ENCODE data around the gene DNAJB8. TPM values are rescaled to one million over a fixed set of nuclear protein-coding genes. Genes with fewer than 3 reads are reported as not detected.

DNAJB8 gene
- total and polyA plus RNA-seq, 2 experiments from 2014 or later: not detected

- H3K4me3 ChIP-seq: no peak overlapping the region
- H3K4me2 ChIP-seq: no peak overlapping the region
- no peaks in the 10 kb centered on the region for H4K20me1 ChIP-seq (ENCODE audit: insufficient read depth, poor library complexity, severe bottlenecking)
- no peaks in the 10 kb centered on the region for H3K79me2 ChIP-seq
- H3K27ac ChIP-seq: no peak overlapping the region
- TF ChIP-seq EZH2 (IDR thresholded peaks at IDR 0.05; ENCODE audit: borderline replicate concordance): no peak
- TF ChIP-seq EZH2phosphoT487 (IDR thresholded peaks at IDR 0.05; ENCODE audit: low read depth, severe bottlenecking, unreplicated experiment): no peak
- no peak for TF ChIP-seq CTCF (IDR thresholded peaks at IDR 0.05; ENCODE audit: poor library complexity)
- H3K27me3 ChIP-seq: peaks cover 24% of the 10 kb centered on the region
- H3K4me1 ChIP-seq (ENCODE audit: insufficient read depth): no peaks in the 10 kb centered on the region
- H3K9me3 ChIP-seq (ENCODE audit: low read depth): no peaks in the 10 kb centered on the region
- H2AFZ ChIP-seq: no peak overlapping the region
- 79% methylated on average over 6 of the region's 11 CpGs for WGBS (ENCODE audit: low lambda C conversion rate, missing lambda C conversion rate)
- no peaks in the 10 kb centered on the region for H3K36me3 ChIP-seq (replicated peaks; ENCODE audit: insufficient read depth, low read depth)
- H3K9me2 ChIP-seq (replicated peaks; ENCODE audit: insufficient read depth): no peaks in the 10 kb centered on the region
- no peak for DNase-seq (ENCODE audit: low spot score)
Measured at GRCh38 chr3:128463354-128463753, 3.3 kb downstream of the DNAJB8 start.

- TF ChIP-seq EZH2phosphoT487 (IDR thresholded peaks at IDR 0.05; ENCODE audit: low read depth, severe bottlenecking, unreplicated experiment): no peak
- TF ChIP-seq CTCF (IDR thresholded peaks at IDR 0.05; ENCODE audit: poor library complexity): no peak
- TF ChIP-seq EZH2 (IDR thresholded peaks at IDR 0.05; ENCODE audit: borderline replicate concordance): no peak
- H3K4me1 ChIP-seq (ENCODE audit: insufficient read depth): no peaks in the 10 kb centered on the region
- H4K20me1 ChIP-seq (ENCODE audit: insufficient read depth, poor library complexity, severe bottlenecking): no peaks in the 10 kb centered on the region
- H3K79me2 ChIP-seq: no peaks in the 10 kb centered on the region
- no peak overlapping the region for H2AFZ ChIP-seq
- 96% methylated on average over 19 of the region's 20 CpGs for WGBS (ENCODE audit: low lambda C conversion rate, missing lambda C conversion rate)
- no peak overlapping the region for H3K4me3 ChIP-seq
- H3K9me2 ChIP-seq (replicated peaks; ENCODE audit: insufficient read depth): no peaks in the 10 kb centered on the region
- H3K27me3 ChIP-seq: peaks cover 24% of the 10 kb centered on the region
- DNase-seq (ENCODE audit: low spot score): no peak
- H3K4me2 ChIP-seq: no peak overlapping the region
- H3K27ac ChIP-seq: no peak overlapping the region
- no peaks in the 10 kb centered on the region for H3K36me3 ChIP-seq (replicated peaks; ENCODE audit: insufficient read depth, low read depth)
- H3K9me3 ChIP-seq (ENCODE audit: low read depth): no peaks in the 10 kb centered on the region
Measured at GRCh38 chr3:128462931-128463330, 3.8 kb downstream of the DNAJB8 start.

GRCh38 chr3:128462341-128462910 is 4.3 kb downstream of the DNAJB8 start:
- Histone ChIP-seq H3K4me2 (no peak overlapping the region), H3K27me3 (peaks cover 24% of the 10 kb centered on the region), H3K4me3 (no peak overlapping the region), H3K4me1 (ENCODE audit: insufficient read depth) (no peaks in the 10 kb centered on the region), H3K79me2 (no peaks in the 10 kb centered on the region), H3K9me2 (replicated peaks; ENCODE audit: insufficient read depth) (no peaks in the 10 kb centered on the region), H3K36me3 (replicated peaks; ENCODE audit: insufficient read depth, low read depth) (no peaks in the 10 kb centered on the region), H4K20me1 (ENCODE audit: insufficient read depth, poor library complexity, severe bottlenecking) (no peaks in the 10 kb centered on the region), H3K27ac (no peak overlapping the region), H2AFZ (no peak overlapping the region), H3K9me3 (ENCODE audit: low read depth) (no peaks in the 10 kb centered on the region)
- 96% methylated on average over 23 of the region's 23 CpGs for WGBS (ENCODE audit: low lambda C conversion rate, missing lambda C conversion rate)
- DNase-seq (ENCODE audit: low spot score): no peak
- TF ChIP-seq EZH2 (IDR thresholded peaks at IDR 0.05; ENCODE audit: borderline replicate concordance) (no peak), EZH2phosphoT487 (IDR thresholded peaks at IDR 0.05; ENCODE audit: low read depth, severe bottlenecking, unreplicated experiment) (no peak), CTCF (IDR thresholded peaks at IDR 0.05; ENCODE audit: poor library complexity) (no peak)

All from hepatocyte (in vitro differentiated cells).